ENCODE results near the gene YDJC.

- TF ChIP-seq CTCF (IDR thresholded peaks at IDR 0.05): no peak
- TF ChIP-seq POLR2A (IDR thresholded peaks at IDR 0.05): no peak
These were observed 23.0 kb upstream of the YDJC start for GRCh38 chr22:21652547-21653545.
